MCF 10A (cell line): ENCODE results near the gene ARHGEF11. TPM values are rescaled to one million over a fixed set of nuclear protein-coding genes. Genes with fewer than 3 reads are reported as not detected.

ENCODE experiments used
- BruUV-seq: library from RNA; stranded (reverse); fragments of 400-500 nt; replicated peaks from 2 replicates; lab custom pipeline; 2021; lab: Mats Ljungman, UMichigan
- CTCF ChIA-PET: fragments of 300-600 bp; sonication (Branson Sonifier 250); formaldehyde crosslinking; extraction: SDS; loops from one replicate; lab custom pipeline; 2021; ENCODE audit warnings: antibody characterized with exemption, inconsistent platforms; lab: Yijun Ruan, JAX
- POLR2A ChIA-PET: fragments of 300-600, 350-650 bp; sonication (Branson Sonifier 250); formaldehyde crosslinking; extraction: SDS; loops from one replicate; lab custom pipeline; 2020; ENCODE audit warnings: antibody characterized with exemption, inconsistent platforms; lab: Yijun Ruan, JAX
- DNase-seq: peaks from one replicate; pipeline ENCODE4 v3.0.0-alpha.2; 2018; ENCODE audit not compliant: unreplicated experiment
- H3K27ac Mint-ChIP-seq: one replicate; pipeline ENCODE4 v1.8.0; 2022; ENCODE audit warnings: mild to moderate bottlenecking, low read depth, mixed read lengths; ENCODE audit not compliant: unreplicated experiment
- H3K27me3 Mint-ChIP-seq: one replicate; pipeline ENCODE4 v1.8.0; 2022; ENCODE audit warnings: mixed read lengths; ENCODE audit not compliant: insufficient read depth, unreplicated experiment
- H3K36me3 Mint-ChIP-seq: one replicate; pipeline ENCODE4 v1.8.0; 2022; ENCODE audit warnings: mild to moderate bottlenecking, moderate library complexity, mixed read lengths; ENCODE audit not compliant: insufficient read depth, unreplicated experiment
- H3K4me1 Mint-ChIP-seq: one replicate; pipeline ENCODE4 v1.8.0; 2022; ENCODE audit warnings: mixed read lengths; ENCODE audit not compliant: insufficient read depth, unreplicated experiment
- H3K4me3 Mint-ChIP-seq: one replicate; pipeline ENCODE4 v1.8.0; 2022; ENCODE audit warnings: mild to moderate bottlenecking, moderate library complexity, mixed read lengths; ENCODE audit not compliant: unreplicated experiment
- H3K9me3 Mint-ChIP-seq: one replicate; pipeline ENCODE4 v1.8.0; 2022; ENCODE audit warnings: mixed read lengths; ENCODE audit not compliant: unreplicated experiment
- CTCF ChIP-seq: fragments of 200-600 bp; IDR thresholded peaks from one replicate; pipeline ENCODE4 v1.8.0; 2022; ENCODE audit warnings: antibody characterized with exemption, mild to moderate bottlenecking; ENCODE audit not compliant: unreplicated experiment
- intact Hi-C: fragments of 100-400 bp; cut with micrococcal nuclease; formaldehyde crosslinking; loops from 2 replicates; pipeline ENCODE4 v1.14.1; 2022
- total RNA-seq: library from RNA; stranded (reverse); gene quantifications from 2 replicates; pipeline ENCODE4 v1.2.3, GENCODE V29; 2022

ARHGEF11 gene
- total RNA-seq, 1 experiment from 2014 or later = 34.5 TPM

- no peak for DNase-seq
- Mint-ChIP-seq H3K27me3 (no peaks in the 10 kb centered on the region), H3K9me3 (no peaks in the 10 kb centered on the region), H3K4me1 (peaks cover 17% of the 10 kb centered on the region), H3K27ac (no peak overlapping the region), H3K36me3 (peaks cover 6% of the 10 kb centered on the region), H3K4me3 (no peak overlapping the region)
- CTCF ChIA-PET = interaction anchor here (0.7 to 12.4 kb wide), 12 partner anchors 11 to 403 kb away, joined by 3 to 805 read pairs (median 24); partner anchors contain the start of genes ETV3 and ETV3L
- intact Hi-C loops = loop anchor here (5.0 kb wide), 2 partner anchors 46 to 401 kb away; partner anchors contain the start of gene ETV3
- BruUV-seq = no TSS peak
- no peak for TF ChIP-seq CTCF
- POLR2A ChIA-PET = interaction anchor here (5.2 kb wide), 1 partner anchor 45 kb away, joined by 45 read pairs; the partner anchor contains the start of gene ETV3
These were observed 46.2 kb upstream of the ARHGEF11 start for GRCh38 chr1:157091668-157092273.

- no peaks in the 10 kb centered on the region for H3K27me3 Mint-ChIP-seq
- H3K9me3 Mint-ChIP-seq = no peaks in the 10 kb centered on the region
- H3K4me1 Mint-ChIP-seq = peaks cover 17% of the 10 kb centered on the region
- intact Hi-C loops = loop anchor here (5.0 kb wide), 2 partner anchors 46 to 401 kb away; partner anchors contain the start of gene ETV3
- no peak overlapping the region for H3K4me3 Mint-ChIP-seq
- no TSS peak for BruUV-seq
- POLR2A ChIA-PET = interaction anchor here (1.4 to 5.2 kb wide), 3 partner anchors 45 to 65 kb away, joined by 4 to 45 read pairs (median 42); partner anchors contain the start of gene ETV3
- H3K36me3 Mint-ChIP-seq = peaks cover 6% of the 10 kb centered on the region
- H3K27ac Mint-ChIP-seq = no peak overlapping the region
- no peak for DNase-seq
- TF ChIP-seq CTCF = no peak
- CTCF ChIA-PET = interaction anchor here (0.7 to 12.4 kb wide), 31 partner anchors 10 to 1731 kb away, joined by 3 to 805 read pairs (median 6); partner anchors contain the start of genes ETV3 and ETV3L
These were observed 45.6 kb upstream of the ARHGEF11 start for GRCh38 chr1:157091186-157091585.

- no peak overlapping the region for H3K27ac Mint-ChIP-seq
- no TSS peak for BruUV-seq
- POLR2A ChIA-PET = interaction anchor here (0.6 to 5.2 kb wide), 5 partner anchors 46 to 96 kb away, joined by 3 to 45 read pairs (median 4); partner anchors contain the start of gene ETV3
- TF ChIP-seq CTCF = no peak
- H3K4me1 Mint-ChIP-seq = peaks cover 17% of the 10 kb centered on the region
- H3K9me3 Mint-ChIP-seq = no peaks in the 10 kb centered on the region
- CTCF ChIA-PET = interaction anchor here (0.6 to 12.4 kb wide), 42 partner anchors 10 to 1731 kb away, joined by 3 to 805 read pairs (median 6); partner anchors contain the start of genes ETV3 and ETV3L
- H3K4me3 Mint-ChIP-seq = no peak overlapping the region
- H3K36me3 Mint-ChIP-seq = peaks cover 6% of the 10 kb centered on the region
- DNase-seq = no peak
- intact Hi-C loops = loop anchor here (1.0 to 5.0 kb wide), 3 partner anchors 47 to 402 kb away; partner anchors contain the start of gene ETV3
- no peaks in the 10 kb centered on the region for H3K27me3 Mint-ChIP-seq
These were observed 45.2 kb upstream of the ARHGEF11 start for GRCh38 chr1:157090771-157091170.

- ChIA-PET POLR2A (interaction anchor here (0.6 to 5.2 kb wide), 7 partner anchors 13 to 95 kb away, joined by 3 to 45 read pairs (median 5); partner anchors contain the start of gene ETV3), CTCF (interaction anchor here (0.6 to 12.4 kb wide), 49 partner anchors 9 to 601 kb away, joined by 3 to 805 read pairs (median 6); partner anchors contain the start of genes ETV3 and ETV3L)
- peak; percentile 99 for TF ChIP-seq CTCF
- intact Hi-C loops = loop anchor here (1.0 to 5.0 kb wide), 3 partner anchors 47 to 402 kb away; partner anchors contain the start of gene ETV3
- peaks cover 6% of the 10 kb centered on the region for H3K36me3 Mint-ChIP-seq
- H3K9me3 Mint-ChIP-seq = no peaks in the 10 kb centered on the region
- H3K4me3 Mint-ChIP-seq = no peak overlapping the region
- no peak overlapping the region for H3K27ac Mint-ChIP-seq
- peaks cover 17% of the 10 kb centered on the region for H3K4me1 Mint-ChIP-seq
- no peaks in the 10 kb centered on the region for H3K27me3 Mint-ChIP-seq
- peak; percentile 90 for DNase-seq
- no TSS peak for BruUV-seq
These were observed 44.7 kb upstream of the ARHGEF11 start for GRCh38 chr1:157090196-157090647.
